Type B pancreatic cell (in vitro differentiated cells): ENCODE data around the gene LARP1B. TPM values are rescaled to one million over a fixed set of nuclear protein-coding genes. Genes with fewer than 3 reads are reported as not detected.
"Not testable (repeated sequence)": the region's sequence is repeated elsewhere in the genome, so short reads cannot be mapped to it uniquely, and the experiment has no call there.

Experiments used
- DNase-seq: peaks from one replicate; pipeline ENCODE4 v3.0.0; 2021; ENCODE audit warnings: mixed read lengths; ENCODE audit not compliant: unreplicated experiment; ENCODE audit errors: extremely low spot score
- H3K27ac Mint-ChIP-seq: 2 replicates; pipeline ENCODE4 v1.8.0; 2021; ENCODE audit warnings: mild to moderate bottlenecking, mixed read lengths
- H3K27me3 Mint-ChIP-seq: 2 replicates; pipeline ENCODE4 v1.8.0; 2021; ENCODE audit warnings: mixed read lengths
- H3K36me3 Mint-ChIP-seq: 2 replicates; pipeline ENCODE4 v1.8.0; 2021; ENCODE audit warnings: mixed read lengths
- H3K4me1 Mint-ChIP-seq: one replicate; pipeline ENCODE4 v1.8.0; 2021; ENCODE audit warnings: mixed read lengths; ENCODE audit not compliant: unreplicated experiment
- H3K4me3 Mint-ChIP-seq: 2 replicates; pipeline ENCODE4 v1.8.0; 2021; ENCODE audit warnings: mild to moderate bottlenecking, mixed read lengths
- H3K9me3 Mint-ChIP-seq: 2 replicates; pipeline ENCODE4 v1.8.0; 2021; ENCODE audit warnings: mixed read lengths
- total RNA-seq: library from RNA; stranded (reverse); gene quantifications from 2 replicates; pipeline ENCODE4 v1.2.1, GENCODE V29; 2021; ENCODE audit warnings: low replicate concordance
- TF ChIP-seq, protein P1 (sequence below): fragments of 200-600 bp; sonication (generic); conservative IDR thresholded peaks from 2 replicates; pipeline ENCODE4 v1.5.0; 2021; ENCODE audit warnings: antibody characterized with exemption, mild to moderate bottlenecking

LARP1B gene
- total RNA-seq, 1 donor from 2014 or later = 16.1 TPM

DNA sequence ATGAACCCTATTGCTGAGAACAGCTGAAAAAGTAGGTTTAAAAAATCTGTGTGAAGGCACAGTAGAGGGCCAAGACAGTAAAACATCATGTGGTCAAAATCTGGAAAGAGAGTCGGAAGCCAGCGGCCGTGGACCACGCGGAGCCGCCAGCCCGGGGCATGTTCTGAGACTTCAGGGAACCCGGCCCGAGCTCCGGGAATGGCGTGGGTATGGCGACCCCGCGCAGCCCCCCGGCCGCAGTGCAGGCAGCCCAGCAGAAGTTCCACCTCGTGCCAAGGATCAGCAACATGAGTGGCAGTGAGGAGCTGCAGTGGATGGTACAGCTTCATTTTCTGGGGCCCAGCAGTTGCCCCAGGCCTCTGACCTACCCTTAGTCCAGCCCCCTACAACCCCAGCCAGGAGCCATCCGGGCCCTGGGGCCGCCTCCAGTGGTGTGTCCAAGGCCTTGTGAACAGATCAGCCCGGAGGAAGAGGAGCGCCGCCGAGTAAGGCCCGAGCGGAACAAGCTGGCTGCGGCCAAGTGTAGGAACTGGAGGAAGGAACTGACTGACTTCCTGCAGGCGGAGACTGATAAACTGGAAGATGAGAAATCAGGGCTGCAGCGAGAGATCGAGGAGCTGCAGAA lies 94.2 kb downstream of the LARP1B start:
- TF ChIP-seq, protein P1, sequence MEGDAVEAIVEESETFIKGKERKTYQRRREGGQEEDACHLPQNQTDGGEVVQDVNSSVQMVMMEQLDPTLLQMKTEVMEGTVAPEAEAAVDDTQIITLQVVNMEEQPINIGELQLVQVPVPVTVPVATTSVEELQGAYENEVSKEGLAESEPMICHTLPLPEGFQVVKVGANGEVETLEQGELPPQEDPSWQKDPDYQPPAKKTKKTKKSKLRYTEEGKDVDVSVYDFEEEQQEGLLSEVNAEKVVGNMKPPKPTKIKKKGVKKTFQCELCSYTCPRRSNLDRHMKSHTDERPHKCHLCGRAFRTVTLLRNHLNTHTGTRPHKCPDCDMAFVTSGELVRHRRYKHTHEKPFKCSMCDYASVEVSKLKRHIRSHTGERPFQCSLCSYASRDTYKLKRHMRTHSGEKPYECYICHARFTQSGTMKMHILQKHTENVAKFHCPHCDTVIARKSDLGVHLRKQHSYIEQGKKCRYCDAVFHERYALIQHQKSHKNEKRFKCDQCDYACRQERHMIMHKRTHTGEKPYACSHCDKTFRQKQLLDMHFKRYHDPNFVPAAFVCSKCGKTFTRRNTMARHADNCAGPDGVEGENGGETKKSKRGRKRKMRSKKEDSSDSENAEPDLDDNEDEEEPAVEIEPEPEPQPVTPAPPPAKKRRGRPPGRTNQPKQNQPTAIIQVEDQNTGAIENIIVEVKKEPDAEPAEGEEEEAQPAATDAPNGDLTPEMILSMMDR = no peak
- no peak overlapping the region for H3K27ac Mint-ChIP-seq
- no peaks in the 10 kb centered on the region for H3K4me1 Mint-ChIP-seq
- no peaks in the 10 kb centered on the region for H3K9me3 Mint-ChIP-seq
- no peak overlapping the region for H3K4me3 Mint-ChIP-seq
- H3K27me3 Mint-ChIP-seq = no peaks in the 10 kb centered on the region
- no peak for DNase-seq
- H3K36me3 Mint-ChIP-seq = peaks cover 17% of the 10 kb centered on the region

DNA sequence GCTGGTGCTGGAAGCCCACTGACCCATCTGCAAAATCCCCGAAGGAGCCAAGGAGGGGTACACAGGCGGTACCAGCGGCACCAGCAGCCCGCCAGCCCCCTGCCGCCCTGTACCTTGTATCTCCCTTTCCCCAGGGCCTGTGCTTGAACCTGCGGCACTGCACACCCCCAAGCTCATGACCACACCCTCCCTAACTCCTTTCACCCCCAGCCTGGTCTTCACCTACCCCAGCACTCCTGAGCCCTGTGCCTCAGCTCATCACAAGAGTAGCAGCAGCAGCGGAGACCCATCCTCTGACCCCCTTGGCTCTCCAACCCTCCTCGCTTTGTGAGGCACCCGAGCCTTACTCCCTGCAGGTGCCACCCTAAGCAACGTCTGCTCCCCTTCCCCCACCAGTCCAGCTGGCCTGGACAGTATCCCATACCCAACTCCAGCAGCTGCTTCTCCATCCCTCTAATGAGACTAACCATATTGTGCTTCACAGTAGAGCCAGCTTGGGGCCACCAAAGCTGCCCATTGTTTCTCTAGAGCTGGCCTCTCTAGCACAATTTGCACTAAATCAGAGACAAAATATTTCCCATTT lies 94.9 kb downstream of the LARP1B start:
- Mint-ChIP-seq H3K27ac (no peak overlapping the region), H3K4me1 (no peaks in the 10 kb centered on the region), H3K27me3 (no peaks in the 10 kb centered on the region), H3K9me3 (no peaks in the 10 kb centered on the region), H3K4me3 (no peak overlapping the region), H3K36me3 (peaks cover 17% of the 10 kb centered on the region)
- TF ChIP-seq, protein P1 = no peak
- no peak for DNase-seq

DNA sequence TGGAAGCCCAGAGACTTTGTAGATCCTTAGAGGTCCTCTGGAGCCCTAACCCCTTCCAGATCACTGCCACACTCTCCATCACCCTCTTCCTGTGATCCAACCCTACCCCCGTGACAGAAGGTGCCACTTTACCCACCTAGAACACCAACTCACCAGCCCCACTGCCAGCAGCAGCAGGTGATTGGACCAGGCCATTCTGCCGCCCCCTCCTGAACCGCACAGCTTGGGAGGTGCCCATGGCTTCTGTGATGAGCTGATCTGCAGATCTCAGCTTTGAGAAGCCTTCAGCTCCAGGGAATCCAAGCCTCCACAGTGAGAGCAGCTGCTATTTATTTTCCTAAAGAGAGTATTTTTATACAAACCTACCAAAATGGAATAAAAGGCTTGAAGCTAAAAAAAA lies 95.4 kb downstream of the LARP1B start:
- not testable (repeated sequence) for H3K27me3 Mint-ChIP-seq, H3K27ac Mint-ChIP-seq, H3K4me3 Mint-ChIP-seq, DNase-seq, H3K9me3 Mint-ChIP-seq, H3K4me1 Mint-ChIP-seq
- peaks cover 17% of the 10 kb centered on the region for H3K36me3 Mint-ChIP-seq

DNA sequence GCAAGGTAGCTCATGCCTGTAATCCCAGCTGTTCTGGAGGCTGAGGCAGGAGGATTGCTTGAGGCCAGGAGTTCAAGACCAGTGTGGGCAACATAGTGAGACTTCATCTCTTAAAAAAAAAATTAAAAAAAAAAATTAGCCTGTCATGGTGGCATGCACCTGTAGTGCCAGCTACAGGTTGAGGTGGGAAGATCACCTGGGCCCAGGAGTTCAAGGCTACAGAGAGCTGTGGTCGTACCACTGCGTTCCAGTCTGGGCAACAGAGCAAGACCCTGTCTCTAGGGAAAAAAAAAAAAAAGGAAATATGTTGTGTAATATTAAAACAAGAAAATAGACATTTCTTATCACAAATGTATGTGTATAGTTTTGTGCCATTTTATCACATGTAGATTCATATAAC lies 97.8 kb downstream of the LARP1B start:
- H3K4me1 Mint-ChIP-seq = no peaks in the 10 kb centered on the region

DNA sequence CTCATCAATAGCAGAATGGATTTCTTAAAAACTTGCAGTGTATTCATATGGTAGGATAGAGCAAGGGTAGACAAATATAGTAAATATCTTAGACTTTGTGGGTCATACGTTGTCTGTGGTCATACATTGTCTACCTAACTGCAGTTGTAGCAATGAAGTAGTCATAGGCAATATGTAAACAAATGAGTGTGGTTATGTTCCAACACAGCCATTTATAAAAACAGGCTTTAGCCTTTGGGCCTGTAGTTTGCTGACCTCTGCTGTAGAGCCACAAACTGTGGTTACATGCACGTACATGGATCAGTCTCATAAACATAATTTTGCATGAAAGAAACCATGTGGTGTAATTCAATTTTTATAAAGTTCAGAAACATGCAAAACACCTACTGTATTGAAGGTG lies 98.9 kb downstream of the LARP1B start:
- TF ChIP-seq, protein P1 = no peak
- Mint-ChIP-seq H3K4me1 (no peaks in the 10 kb centered on the region), H3K27me3 (no peaks in the 10 kb centered on the region), H3K36me3 (peaks cover 9% of the 10 kb centered on the region), H3K9me3 (no peaks in the 10 kb centered on the region), H3K4me3 (no peak overlapping the region), H3K27ac (no peak overlapping the region)
- no peak for DNase-seq

More for the DNA sequence above, 97.8 kb downstream of the LARP1B start:
- no peak for DNase-seq
- H3K9me3 Mint-ChIP-seq = no peaks in the 10 kb centered on the region
- H3K36me3 Mint-ChIP-seq = peaks cover 13% of the 10 kb centered on the region
- H3K4me3 Mint-ChIP-seq = no peak overlapping the region
- TF ChIP-seq, protein P1 = no peak
- no peak overlapping the region for H3K27ac Mint-ChIP-seq
- no peaks in the 10 kb centered on the region for H3K27me3 Mint-ChIP-seq

DNA sequence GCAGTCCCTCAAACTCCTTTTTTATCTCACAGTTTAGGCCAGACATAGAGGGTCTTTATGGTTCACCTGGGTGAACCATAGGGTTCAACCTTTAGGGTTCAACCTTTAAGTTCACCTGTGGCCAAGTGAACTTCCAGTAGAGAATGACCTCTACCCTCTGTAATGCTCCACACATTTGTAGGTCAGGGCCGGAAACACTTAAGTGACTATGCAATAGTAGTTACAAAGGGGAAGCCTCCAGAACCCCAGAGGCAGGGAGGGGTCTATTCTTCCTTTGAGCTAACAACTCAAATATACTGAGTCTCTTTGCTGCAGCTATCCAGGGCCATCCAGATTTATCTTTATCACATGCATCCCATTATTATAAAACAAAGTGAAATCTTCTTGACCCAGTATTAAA lies 100.0 kb downstream of the LARP1B start:
- no peak overlapping the region for H3K27ac Mint-ChIP-seq

More for the DNA sequence above, 100.0 kb downstream of the LARP1B start:
- TF ChIP-seq, protein P1 = no peak
- Mint-ChIP-seq H3K4me1 (no peaks in the 10 kb centered on the region), H3K36me3 (peaks cover 4% of the 10 kb centered on the region), H3K27me3 (no peaks in the 10 kb centered on the region), H3K9me3 (no peaks in the 10 kb centered on the region), H3K4me3 (no peak overlapping the region)
- DNase-seq = no peak
